SK-N-SH (cell line): ENCODE data around the gene ATRN.

Experiments
- CHD2 ChIP-seq: fragments of 150-350 bp; IDR thresholded peaks from 2 replicates; pipeline ENCODE4 v1.6.1; 2018; ENCODE audit warnings: low read length; ENCODE audit not compliant: partially characterized antibody
- CTCF ChIP-seq: fragments of 200-600 bp; sonication (generic); IDR thresholded peaks from 2 replicates; pipeline ENCODE4 v1.6.1; 2017; ENCODE audit warnings: antibody characterized with exemption, mild to moderate bottlenecking, moderate library complexity
- ELF1 ChIP-seq: IDR thresholded peaks from 2 replicates; pipeline ENCODE4 v1.4.0; 2012
- FOXM1 ChIP-seq: IDR thresholded peaks from 2 replicates; pipeline ENCODE4 v1.4.0; 2012; ENCODE audit warnings: low read depth, mild to moderate bottlenecking
- MAX ChIP-seq: IDR thresholded peaks from 2 replicates; pipeline ENCODE4 v1.4.0; 2012; ENCODE audit warnings: low read depth
- MEF2A ChIP-seq: IDR thresholded peaks from 2 replicates; pipeline ENCODE4 v1.4.0; 2012; ENCODE audit warnings: low read depth, borderline replicate concordance
- MXI1 ChIP-seq: IDR thresholded peaks from 2 replicates; pipeline ENCODE4 v1.6.1; 2012; ENCODE audit warnings: mild to moderate bottlenecking, low read depth, low read length, improper control_type of control experiment
- PBX3 ChIP-seq: IDR thresholded peaks from 2 replicates; pipeline ENCODE4; 2012
- POLR2AphosphoS5 ChIP-seq: IDR thresholded peaks from 2 replicates; pipeline ENCODE4 v1.6.1; 2012; ENCODE audit warnings: low read depth, low read length
- RAD21 ChIP-seq: IDR thresholded peaks from 2 replicates; pipeline ENCODE4 v1.6.1; 2012; ENCODE audit warnings: mild to moderate bottlenecking, low read length
- REST ChIP-seq: IDR thresholded peaks from 2 replicates; pipeline ENCODE4 v1.6.1; 2012; ENCODE audit warnings: mild to moderate bottlenecking, low read depth, low read length, moderate library complexity
- USF1 ChIP-seq: IDR thresholded peaks from 2 replicates; pipeline ENCODE4 v1.4.0; 2012; ENCODE audit warnings: low read depth, borderline replicate concordance
- YY1 ChIP-seq: IDR thresholded peaks from 2 replicates; pipeline ENCODE4 v1.4.0; 2012; ENCODE audit warnings: low read depth, mild to moderate bottlenecking

GRCh38 chr20:3629893-3630292, 159.1 kb downstream of the ATRN start:
- TF ChIP-seq MEF2A (no peak), CTCF (no peak), REST (no peak), POLR2AphosphoS5 (no peak), MAX (no peak), PBX3 (no peak), CHD2 (no peak), ELF1 (no peak), RAD21 (no peak), USF1 (no peak), MXI1 (no peak), YY1 (no peak), FOXM1 (no peak)
